Lower leg skin (tissue), 4 donors: Measurements from ENCODE around the gene CALHM5. TPM values are rescaled to one million over a fixed set of nuclear protein-coding genes. Genes with fewer than 3 reads are reported as not detected.

Experiments
- DNase-seq, 2 donors: peaks; one replicate each; pipeline ENCODE4 v3.0.0-alpha.2; 2019; ENCODE audit warnings: low spot score in 2 of 2
- H3K4me3 ChIP-seq: fragments of 200-600 bp; sonication (generic); 2 replicates; pipeline ENCODE4 v1.5.1; 2017; ENCODE audit warnings: mild to moderate bottlenecking, low read depth; ENCODE audit not compliant: poor library complexity, severe bottlenecking
- POLR2A ChIP-seq, 2 donors: fragments of 450-650 bp; IDR thresholded peaks; one replicate each; pipeline ENCODE4 v1.6.1; 2016 to 2017; ENCODE audit warnings: antibody characterized with exemption in 2 of 2, mild to moderate bottlenecking in 1 of 2, moderate library complexity in 1 of 2
- WGBS, 2 donors: methylation state at CpG; one replicate each; pipeline ENCODE4 v1.1.5; 2018; 5-methylcytosine and 5-hydroxymethylcytosine counted together
- intact Hi-C: fragments of 100-400 bp; cut with DNase I; formaldehyde crosslinking; loops from one replicate; pipeline ENCODE4 v1.15.0; 2023; ENCODE audit warnings: low total_unique reads
- total RNA-seq, 4 donors: library from RNA; depleted of rRNA; stranded (reverse); fragments of >200 nt; gene quantifications; one replicate each; pipeline ENCODE4 v1.1.0, GENCODE V29; 2016
- TF ChIP-seq, protein P1 (sequence below), 3 donors: fragments of 450-650 bp; IDR thresholded peaks; one replicate each; pipeline ENCODE4 v1.5.1; 2016; ENCODE audit warnings: antibody characterized with exemption in 3 of 3, mild to moderate bottlenecking in 3 of 3, moderate library complexity in 2 of 3

The CALHM5 gene
- total RNA-seq, 4 donors from 2014 or later, result 0.34 to 3.9 (median 1.7) TPM

DNA sequence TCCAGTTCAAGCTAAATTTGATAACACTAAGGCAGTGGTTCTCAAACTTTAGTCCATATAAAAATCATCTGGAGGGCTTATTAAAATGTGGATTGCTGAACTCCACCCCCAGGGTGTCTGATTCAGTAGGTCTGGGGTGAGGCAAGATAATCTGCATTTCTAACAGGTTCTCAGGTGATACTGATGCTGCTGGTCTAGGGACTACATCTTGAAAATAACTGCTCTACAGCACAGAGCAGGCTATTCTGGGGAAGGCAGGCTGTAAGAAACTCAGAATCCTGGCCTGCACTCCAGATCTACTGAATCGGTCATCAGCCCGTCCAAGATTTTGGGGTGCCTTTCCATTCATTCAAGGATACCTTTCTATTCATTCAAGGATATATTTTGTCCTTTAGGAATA is 11.5 kb downstream of the CALHM5 start:
- no peak for DNase-seq
- 89 to 100% methylated on average over 2 of the region's 2 CpGs for WGBS, 2 donors
- H3K4me3 ChIP-seq, result no peak overlapping the region
- intact Hi-C loops, result no loop called here
- TF ChIP-seq POLR2A (IDR thresholded peaks at IDR 0.05), result no peak
- TF ChIP-seq, protein P1, sequence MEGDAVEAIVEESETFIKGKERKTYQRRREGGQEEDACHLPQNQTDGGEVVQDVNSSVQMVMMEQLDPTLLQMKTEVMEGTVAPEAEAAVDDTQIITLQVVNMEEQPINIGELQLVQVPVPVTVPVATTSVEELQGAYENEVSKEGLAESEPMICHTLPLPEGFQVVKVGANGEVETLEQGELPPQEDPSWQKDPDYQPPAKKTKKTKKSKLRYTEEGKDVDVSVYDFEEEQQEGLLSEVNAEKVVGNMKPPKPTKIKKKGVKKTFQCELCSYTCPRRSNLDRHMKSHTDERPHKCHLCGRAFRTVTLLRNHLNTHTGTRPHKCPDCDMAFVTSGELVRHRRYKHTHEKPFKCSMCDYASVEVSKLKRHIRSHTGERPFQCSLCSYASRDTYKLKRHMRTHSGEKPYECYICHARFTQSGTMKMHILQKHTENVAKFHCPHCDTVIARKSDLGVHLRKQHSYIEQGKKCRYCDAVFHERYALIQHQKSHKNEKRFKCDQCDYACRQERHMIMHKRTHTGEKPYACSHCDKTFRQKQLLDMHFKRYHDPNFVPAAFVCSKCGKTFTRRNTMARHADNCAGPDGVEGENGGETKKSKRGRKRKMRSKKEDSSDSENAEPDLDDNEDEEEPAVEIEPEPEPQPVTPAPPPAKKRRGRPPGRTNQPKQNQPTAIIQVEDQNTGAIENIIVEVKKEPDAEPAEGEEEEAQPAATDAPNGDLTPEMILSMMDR (IDR thresholded peaks at IDR 0.05), result no peak

DNA sequence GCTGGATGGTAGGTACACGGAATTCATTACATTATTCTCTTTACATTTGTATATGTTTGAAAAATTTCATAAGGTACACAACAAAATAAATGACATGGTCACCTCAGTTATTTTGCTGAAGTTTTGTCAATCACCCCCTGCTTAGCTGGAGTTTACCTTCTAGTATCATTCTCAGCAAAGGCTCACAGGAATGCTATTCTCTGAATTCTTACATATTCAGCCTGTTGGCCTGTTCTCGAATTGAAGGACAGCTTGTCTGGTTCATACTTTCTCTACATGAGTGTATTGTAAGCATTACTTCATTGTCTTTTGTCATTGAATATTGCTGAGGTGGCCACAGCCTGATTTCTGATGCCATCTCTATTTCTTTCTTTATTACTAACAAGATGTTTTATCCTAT is 12.8 kb downstream of the CALHM5 start:
- WGBS, 2 donors, result 88 to 91% methylated on average over 2 of the region's 2 CpGs

DNA sequence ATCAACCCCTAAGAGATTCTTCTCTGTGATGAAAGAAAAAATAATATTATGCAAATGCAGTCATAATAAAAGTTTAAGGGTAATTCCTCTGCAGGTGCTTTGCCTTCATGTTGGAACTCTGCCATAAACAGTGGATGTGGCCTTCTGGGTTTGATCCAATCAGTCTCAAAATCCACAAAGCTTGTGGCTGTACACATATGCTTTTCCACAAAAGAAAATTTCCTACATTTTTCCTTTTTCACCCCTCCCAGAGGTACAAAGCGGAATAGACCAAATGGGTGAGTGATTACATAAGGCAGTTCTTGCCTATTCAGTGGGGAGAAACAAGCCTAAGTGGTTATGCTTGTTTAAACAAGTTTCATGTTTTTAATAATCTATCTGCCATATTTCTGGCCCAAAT is 16.7 kb downstream of the CALHM5 start:
- no peak for TF ChIP-seq POLR2A (IDR thresholded peaks at IDR 0.05)
- TF ChIP-seq, protein P1 (IDR thresholded peaks at IDR 0.05), result no peak
- DNase-seq, result no peak
- intact Hi-C loops, result no loop called here
- H3K4me3 ChIP-seq, result no peak overlapping the region
- 53 to 54% methylated on average over 1 of the region's 1 CpG for WGBS, 2 donors

More for the DNA sequence above, 12.8 kb downstream of the CALHM5 start:
- DNase-seq, result no peak
- no peak overlapping the region for H3K4me3 ChIP-seq
- intact Hi-C loops, result no loop called here
- no peak for TF ChIP-seq POLR2A (IDR thresholded peaks at IDR 0.05)
- TF ChIP-seq, protein P1 (IDR thresholded peaks at IDR 0.05), result no peak

DNA sequence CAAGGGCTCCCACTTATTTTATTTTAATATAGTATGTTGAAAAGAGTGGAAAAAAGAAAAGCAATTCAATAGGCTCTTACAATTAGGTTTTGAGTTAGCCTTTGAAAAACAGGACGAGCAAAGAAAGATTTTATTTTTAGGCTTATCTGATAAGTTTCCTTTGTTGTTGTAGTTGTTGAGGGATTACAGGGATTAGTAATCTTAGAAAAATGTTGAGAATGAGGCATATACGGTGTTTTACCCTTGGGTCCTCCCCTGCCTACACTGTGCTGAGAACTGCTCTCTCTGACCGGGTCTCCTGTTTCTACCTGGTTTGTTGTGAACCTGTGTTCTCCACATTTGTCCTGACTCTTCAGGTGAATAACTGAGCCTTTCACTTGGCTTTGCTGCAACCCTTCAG is 17.3 kb downstream of the CALHM5 start:
- no peak for DNase-seq
- 45 to 55% methylated on average over 3 of the region's 3 CpGs for WGBS, 2 donors
- TF ChIP-seq, protein P1 (IDR thresholded peaks at IDR 0.05), result no peak
- no peak for TF ChIP-seq POLR2A (IDR thresholded peaks at IDR 0.05)
- intact Hi-C loops, result no loop called here
- no peak overlapping the region for H3K4me3 ChIP-seq

DNA sequence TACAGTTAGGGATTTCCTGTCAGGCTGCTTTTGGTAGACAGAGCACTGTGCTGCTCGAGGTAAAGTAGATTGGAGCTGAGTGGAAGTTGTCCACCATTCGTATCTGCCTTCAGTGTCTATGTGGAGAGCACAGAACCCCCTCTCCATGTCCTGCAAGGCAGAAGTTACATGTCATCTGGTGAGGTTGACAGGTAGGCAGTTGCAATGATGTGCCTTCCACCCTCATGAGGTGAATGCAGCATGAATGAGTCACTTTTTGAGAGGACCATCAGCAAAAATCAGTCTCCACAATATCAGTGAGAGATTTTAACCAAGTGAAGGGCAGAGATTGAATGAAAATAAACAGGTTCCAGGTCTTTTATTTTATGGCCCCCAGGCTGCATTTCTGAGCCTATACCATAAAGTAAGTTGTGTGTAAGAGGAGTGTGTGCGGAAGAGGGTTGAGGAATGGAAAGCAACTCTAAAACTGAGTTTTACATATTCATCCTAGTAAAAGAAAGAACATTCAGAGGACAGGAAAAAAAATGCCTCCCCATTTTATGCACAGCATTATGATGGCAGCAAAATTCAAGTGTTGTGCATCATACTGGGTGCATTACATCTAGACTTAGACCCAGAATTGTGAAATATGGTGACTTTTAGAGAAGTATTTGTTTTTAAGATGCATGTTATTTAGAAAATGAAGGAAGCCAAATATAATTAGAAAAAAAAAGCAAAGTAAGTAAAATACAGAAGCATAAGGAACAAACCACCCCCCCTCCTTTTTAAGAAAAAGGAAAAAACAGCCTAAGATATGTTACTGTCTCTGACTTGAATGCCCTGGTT is 18.2 kb downstream of the CALHM5 start:
- no peak for TF ChIP-seq POLR2A (IDR thresholded peaks at IDR 0.05)
- TF ChIP-seq, protein P1 (IDR thresholded peaks at IDR 0.05), result no peak

More for the DNA sequence above, 18.2 kb downstream of the CALHM5 start:
- DNase-seq, result no peak
- intact Hi-C loops, result no loop called here
- no peak overlapping the region for H3K4me3 ChIP-seq
- 79 to 80% methylated on average over 3 of the region's 3 CpGs for WGBS, 2 donors
